T47D (cell line): ENCODE measurements around the gene RALGPS1.
A peak's percentile ranks its signal among the peaks of the same experiment; 100 is the strongest.

Source experiments
- DNase-seq, 2 experiments: peaks; one replicate each; pipeline versions ENCODE4 v3.0.0 to v3.0.0-alpha.2; 2011 to 2012; ENCODE audit warnings: low read depth in 1 of 2, low spot score in 1 of 2
- JUND ChIP-seq: IDR thresholded peaks from 2 replicates; pipeline ENCODE4 v1.6.1; 2012; ENCODE audit warnings: low read depth
- in situ Hi-C: cut with HindIII; loops from 2 replicates; pipeline ENCODE4 v1.10.0; 2016; ENCODE audit warnings: low sequenced_read_pairs, low pct_unique_long_range_greater_than_20kb

RALGPS1 gene

DNA sequence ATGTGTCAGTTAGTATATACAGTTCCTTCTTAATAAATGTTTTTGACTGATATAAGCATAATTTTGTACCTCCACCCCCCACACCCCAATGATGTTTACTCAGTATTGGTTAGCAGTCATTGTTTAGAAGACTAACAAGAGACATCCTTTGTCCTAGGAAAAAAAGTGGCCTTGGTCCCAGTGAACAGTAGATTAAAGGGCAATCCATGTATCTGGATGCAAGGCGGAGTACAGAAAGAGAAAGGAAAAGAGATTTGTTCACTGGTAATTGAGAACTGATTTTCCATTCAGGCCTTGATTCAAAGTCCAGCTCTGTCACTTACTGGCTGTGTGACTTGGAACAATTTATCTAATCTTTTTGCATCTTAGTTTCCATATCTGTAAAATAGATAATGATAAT is 4.6 kb downstream of the RALGPS1 start:
- DNase-seq = no peak
- TF ChIP-seq JUND = no peak
- in situ Hi-C loops = no loop called here

DNA sequence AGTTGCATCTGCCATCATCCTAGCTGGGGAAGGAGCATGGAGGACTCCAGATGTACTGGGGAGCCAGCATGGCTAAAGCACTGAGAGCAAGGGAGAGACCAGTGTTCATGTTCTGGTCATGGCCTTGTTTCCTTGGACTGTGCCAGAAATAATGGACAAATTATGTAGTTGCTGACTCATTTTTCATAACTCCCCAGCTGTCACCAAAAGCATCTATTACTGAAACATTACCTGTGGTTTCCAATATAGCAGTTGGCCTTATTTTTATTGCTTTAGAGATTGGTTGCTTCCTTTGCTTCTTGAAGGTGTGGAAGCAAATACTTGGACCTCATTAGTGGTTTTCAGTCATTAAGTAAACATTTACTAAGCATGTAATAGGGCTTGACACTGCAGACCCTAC is 11.3 kb downstream of the RALGPS1 start:
- DNase-seq = no peak
- in situ Hi-C loops = no loop called here
- no peak for TF ChIP-seq JUND

DNA sequence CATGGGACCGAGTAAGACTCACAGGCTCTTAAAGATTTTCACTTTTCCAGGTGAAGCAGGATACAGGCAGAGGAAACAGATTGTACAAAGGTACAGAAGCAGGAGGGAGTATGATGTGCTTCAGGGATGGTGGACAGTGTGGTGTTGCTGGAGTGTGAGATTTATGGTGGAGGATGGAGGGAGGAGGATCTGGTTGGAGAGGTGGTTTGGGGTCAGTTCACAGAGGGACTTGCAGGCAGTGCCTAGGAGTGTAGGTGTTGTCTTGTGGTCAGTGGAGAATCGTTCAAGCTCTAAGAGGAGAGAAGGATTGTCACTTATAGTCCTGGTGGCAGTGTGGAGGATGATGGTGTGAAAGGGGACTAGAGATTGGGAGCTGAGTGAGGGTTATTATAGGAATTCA is 11.8 kb downstream of the RALGPS1 start:
- no peak for DNase-seq
- in situ Hi-C loops = no loop called here
- no peak for TF ChIP-seq JUND

DNA sequence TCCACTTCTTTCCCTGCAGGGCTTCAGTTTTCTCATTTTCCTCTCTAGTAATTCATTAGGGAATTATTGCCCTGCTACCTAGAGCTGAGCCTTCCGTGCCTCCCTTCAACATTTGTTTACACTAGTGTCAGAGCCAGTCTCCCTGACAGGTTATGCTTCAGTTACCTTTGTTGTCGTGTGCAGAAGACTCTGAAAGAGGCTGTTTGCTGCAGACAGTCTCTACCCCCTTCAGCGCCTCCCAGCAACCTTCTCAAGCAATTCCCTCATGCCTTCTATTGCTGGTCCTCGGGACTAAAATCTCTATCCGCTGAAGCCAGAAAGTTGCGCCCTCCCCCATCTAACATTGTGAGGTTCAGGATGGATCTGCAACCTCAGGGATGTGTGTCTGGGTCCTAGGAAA is 12.8 kb downstream of the RALGPS1 start:
- no peak for TF ChIP-seq JUND
- in situ Hi-C loops = no loop called here
- DNase-seq = no peak

DNA sequence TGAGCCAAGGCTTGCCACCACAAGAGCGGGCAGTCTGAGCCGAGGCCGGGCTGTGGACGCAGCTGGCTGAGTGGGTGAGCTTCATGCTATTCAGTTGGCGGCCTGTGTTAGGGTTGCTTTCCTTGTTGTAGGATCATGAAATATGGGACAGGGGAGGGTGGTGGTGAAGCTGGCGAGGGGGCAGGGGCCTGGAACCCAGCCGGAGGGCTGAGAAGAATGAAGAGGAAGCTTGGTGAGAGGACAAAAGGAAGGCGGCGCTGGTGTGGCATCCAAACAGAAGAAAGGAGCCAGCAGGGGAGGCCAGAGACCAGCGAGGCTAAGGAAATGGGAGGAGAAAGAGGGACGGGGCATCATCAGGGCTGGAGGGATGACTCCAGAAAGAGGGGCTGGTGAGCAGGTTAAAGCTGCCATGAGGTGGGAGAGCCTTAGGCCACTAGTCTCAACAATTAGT is 18.3 kb downstream of the RALGPS1 start:
- in situ Hi-C loops = no loop called here
- TF ChIP-seq JUND = no peak
- no peak for DNase-seq

DNA sequence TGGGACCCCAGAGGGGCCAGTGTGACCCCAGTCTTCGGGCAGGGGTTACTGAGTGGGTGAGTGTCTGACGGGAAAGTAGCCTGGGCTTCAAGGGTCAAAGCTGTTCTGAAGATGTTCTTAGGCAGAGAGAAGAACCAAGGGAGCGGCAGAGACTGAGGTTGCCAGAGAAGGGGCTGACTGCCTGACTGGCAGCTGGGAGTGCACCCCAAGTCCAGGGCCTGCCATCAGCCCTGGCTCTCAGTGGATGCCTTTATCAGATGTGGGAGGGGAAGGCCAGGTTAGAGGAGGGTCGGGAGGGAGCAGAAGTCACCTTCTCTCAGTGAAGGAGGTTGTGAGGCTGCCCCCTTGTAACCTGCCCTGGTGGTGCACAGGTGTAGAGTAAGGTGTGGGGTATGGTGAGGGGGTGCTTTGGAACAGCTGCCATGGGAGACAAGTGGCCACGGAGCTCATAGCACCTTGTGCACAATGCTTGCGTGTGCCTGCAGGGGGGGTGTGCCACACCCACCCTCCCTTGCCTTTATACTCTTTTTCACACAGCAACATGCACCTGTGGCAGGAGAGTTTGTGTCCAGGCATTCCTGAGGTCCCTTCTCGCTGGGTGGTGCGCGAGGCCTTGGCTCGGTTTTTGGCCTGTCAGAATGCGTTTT is 18.9 kb downstream of the RALGPS1 start:
- no peak for DNase-seq
- in situ Hi-C loops = no loop called here
- TF ChIP-seq JUND = no peak

DNA sequence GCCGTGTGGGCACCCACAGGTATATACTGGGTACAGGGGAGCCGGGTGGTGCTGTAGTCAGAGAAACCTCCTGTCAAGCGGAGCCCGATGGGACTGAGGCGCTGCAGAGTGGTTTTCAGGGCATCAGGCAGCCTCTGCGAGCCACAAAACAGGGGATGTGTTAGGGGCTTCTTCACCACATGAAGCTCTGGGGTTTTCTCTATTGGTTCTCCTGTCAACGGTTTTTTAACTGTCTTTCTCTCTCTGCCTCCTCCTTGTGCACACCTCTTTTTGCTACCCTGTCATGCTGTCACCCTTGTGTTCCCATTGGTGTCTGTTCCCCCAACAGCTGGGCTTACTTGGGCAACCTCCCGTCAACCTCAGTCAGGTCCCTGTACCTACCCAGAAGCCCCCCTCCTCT is 19.9 kb downstream of the RALGPS1 start:
- no peak for DNase-seq
- in situ Hi-C loops = no loop called here
- TF ChIP-seq JUND = no peak

DNA sequence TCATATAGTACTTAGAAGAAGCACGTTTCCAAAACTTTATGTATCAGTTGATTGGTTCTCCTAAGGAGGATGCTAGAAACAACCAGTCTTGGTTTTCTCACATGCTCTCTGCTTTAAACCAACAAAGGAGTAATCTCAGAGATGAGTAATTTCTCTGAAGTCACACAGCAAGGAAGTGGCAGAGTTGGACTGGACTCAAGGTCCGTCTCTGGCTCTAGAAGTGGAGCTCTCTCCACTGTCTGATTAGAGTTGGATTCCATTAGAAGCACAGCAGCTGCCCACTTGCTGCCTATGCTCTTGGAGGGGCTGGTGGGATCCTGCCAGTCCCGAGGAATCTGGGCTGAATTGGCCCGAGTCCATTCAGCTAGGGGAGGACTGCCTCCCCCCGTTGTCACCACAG is 21.0 kb downstream of the RALGPS1 start:
- in situ Hi-C loops = no loop called here
- no peak for TF ChIP-seq JUND
- no peak for DNase-seq

DNA sequence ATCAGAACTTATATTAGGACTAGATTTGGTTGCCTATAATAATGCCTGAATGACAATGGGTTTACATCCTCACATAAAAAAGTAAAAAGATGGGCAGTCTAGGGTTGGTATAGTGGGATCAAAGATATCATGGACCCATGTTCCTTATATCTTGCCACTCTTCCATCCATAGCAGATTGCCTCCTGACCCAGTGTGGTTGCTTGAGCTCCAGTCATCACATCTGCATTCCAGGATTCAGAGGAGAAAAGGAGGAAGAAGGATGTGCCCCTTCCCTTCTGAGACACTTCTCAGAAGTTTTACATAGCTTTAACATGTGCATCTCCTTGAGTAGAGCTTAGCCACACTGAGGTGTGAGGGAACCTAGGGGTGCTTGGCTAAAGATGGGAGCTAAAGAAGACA is 22.9 kb downstream of the RALGPS1 start:
- TF ChIP-seq JUND = no peak
- DNase-seq = no peak
- in situ Hi-C loops = no loop called here

DNA sequence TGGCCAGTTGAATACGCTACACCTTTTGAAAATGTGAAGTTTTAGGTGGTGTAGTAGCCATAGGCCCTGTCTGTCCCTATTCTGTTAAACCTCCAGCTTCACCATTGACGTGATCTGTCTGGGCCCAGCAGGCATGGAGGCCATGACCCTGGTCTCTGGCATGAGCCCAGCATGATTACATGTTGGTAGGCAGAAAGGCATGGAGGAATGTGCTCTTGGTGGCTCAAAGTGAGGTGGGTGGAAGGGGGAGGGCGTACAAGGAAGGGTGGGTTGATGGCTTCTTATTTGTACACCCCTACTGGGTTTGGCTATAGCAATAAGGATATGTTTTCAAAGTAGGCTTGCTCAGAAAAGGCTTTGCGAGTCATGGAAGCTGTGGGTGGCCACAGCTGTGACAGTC is 23.7 kb downstream of the RALGPS1 start:
- in situ Hi-C loops = no loop called here
- TF ChIP-seq JUND = no peak
- no peak for DNase-seq

DNA sequence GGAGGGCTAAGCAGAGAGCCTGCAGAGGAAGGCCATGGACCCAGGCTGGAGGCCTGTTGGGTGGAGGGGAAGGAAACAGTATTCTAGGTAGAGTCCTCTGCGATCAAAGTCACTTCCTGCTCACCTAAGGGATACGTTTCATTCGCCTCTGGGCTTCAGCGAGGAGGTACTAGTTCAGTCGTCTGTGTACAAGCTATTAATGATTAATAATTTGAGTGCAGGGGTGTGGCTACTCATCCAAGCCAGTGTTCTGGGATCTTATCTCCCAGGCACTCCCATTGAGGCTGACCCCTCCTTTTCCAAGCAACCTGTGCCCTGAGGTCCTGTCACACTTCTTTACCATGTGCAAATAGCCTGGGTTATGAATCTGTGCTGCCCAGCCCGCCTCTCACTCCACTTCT is 25.2 kb downstream of the RALGPS1 start:
- no peak for TF ChIP-seq JUND
- no peak for DNase-seq
- in situ Hi-C loops = no loop called here

DNA sequence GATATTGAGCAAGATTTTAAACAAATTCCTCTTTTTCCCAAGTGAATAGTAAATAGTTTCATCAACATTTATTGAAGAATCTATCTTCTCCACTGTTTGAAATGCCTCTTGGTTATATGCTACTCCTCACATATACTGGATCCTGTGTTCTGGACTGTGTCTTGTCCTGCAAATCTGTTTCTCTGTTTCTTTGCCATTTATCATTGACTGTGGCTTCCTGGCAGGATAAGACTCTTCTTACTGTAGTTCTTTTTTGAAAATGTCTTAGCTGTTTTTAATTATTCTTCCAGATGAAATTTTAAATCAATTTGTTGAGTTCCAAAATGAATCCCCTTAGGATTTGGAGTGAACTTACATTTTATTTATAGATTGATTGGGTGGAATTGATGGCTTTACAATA is 27.8 kb downstream of the RALGPS1 start:
- no peak for TF ChIP-seq JUND
- DNase-seq = no peak
- in situ Hi-C loops = no loop called here

DNA sequence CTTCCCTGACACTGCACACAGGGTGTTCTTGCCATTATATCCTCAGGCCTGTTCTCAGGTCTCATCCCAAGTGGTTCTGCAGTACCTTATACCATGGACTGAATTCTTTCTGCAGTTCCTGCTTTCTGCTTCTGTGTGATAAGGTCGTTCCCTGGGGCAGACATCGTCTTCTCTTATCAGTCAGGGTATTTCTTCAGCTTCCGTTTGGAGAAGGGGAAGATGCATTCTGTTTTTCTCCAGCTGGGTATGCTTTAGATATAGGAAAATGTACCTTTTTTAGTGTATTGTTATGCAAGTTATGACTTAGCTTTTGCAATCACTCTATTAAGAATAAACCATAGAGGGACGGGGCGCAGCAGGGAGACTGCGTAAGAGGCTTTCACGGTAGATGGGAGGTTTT is 31.1 kb downstream of the RALGPS1 start:
- in situ Hi-C loops = no loop called here
- TF ChIP-seq JUND = no peak
- no peak for DNase-seq

DNA sequence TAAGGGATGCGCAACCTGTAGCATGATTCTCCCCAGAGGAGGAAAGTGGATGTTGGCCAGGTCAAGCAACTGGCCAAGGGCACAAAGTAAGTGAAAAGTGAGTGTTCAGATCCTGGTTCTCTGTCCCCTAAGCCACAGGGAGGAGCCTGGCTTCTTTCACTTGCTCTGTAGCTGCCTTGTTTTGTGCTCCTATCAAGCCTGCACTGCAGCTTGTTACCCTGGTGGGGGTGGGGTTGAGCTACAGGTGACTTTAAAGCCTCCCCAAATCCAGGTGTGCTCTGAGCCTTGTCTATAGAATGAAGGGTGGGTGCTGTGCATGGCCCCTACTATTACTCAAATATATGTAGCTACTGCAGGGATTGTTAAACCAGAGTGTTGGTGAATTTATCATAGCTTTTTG is 32.9 kb downstream of the RALGPS1 start:
- DNase-seq = peak in 1 of 2 experiments; percentile 52
- in situ Hi-C loops = no loop called here
- TF ChIP-seq JUND = no peak
